B cell (primary cell): ENCODE measurements around the gene LRP4.

Source experiments
- CTCF ChIP-seq: fragments of 200-600 bp; IDR thresholded peaks from one replicate; pipeline ENCODE4 v1.8.0; 2022; ENCODE audit warnings: antibody characterized with exemption, mild to moderate bottlenecking
- EZH2 ChIP-seq: IDR thresholded peaks from 2 replicates; pipeline ENCODE4 v1.6.1; 2012; ENCODE audit warnings: borderline replicate concordance, low read depth, mild to moderate bottlenecking, moderate library complexity, low read length; ENCODE audit not compliant: insufficient read depth, poor library complexity, severe bottlenecking

GRCh38 chr11:46907606-46908005, 10.7 kb downstream of the LRP4 start:
- no peak for TF ChIP-seq CTCF
- no peak for TF ChIP-seq EZH2
